Stimulated activated CD4-positive, alpha-beta T cell treated with anti-CD3 and anti-CD28 coated beads, Interleukin-15, amount 100 ng/mL, for 48 hours (primary cell): ENCODE results near the gene PROM1.

Experiments
- DNase-seq, 2 donors: peaks; one replicate each; pipeline ENCODE4 v3.0.0-alpha.2; 2020; ENCODE audit warnings: low read depth in 2 of 2

The PROM1 gene

DNA sequence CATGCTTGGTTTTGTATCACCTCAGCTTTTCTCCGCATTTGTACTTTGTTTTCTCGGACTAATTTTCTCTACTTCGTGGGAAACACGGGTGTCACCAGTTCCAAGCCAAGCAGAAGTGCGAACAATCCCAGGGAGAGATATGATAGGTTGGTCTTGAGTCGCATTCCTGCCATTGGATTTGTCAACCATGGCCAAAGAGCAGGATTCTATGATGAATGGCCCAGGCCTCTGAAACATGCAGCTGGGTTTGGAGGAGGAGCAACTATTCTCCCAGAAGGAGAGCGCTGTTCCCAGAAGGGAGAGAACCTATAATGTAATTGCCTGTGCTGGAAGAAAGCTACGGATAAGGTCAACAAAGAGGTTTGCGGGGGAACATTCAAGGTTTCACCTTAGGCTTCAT is 135.0 kb downstream of the PROM1 start:
- DNase-seq: no peak

GRCh38 chr4:15947684-15948083 is 136.1 kb downstream of the PROM1 start:
- DNase-seq: no peak

DNA sequence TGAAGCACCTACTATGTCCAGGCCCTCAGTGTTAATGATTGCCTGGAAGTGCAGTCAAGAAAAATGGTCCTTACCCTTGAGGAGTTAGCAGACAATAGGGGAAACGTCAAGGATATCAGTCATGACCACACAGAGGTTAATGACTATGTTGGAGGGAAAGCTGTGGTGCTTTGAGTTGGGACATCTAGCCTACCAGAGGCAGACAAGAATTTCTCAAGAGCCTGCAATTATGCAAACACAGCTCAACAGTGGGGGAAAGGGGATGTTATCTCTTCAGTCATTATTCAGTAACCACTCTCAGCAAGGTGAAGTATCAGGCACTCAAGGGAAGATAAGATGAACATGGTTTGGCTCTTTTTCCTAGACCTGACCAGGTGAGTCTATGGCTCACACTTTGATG is 138.3 kb downstream of the PROM1 start:
- DNase-seq: no peak

- DNase-seq: no peak
Measured at GRCh38 chr4:15944895-15945294, 138.9 kb downstream of the PROM1 start.

GRCh38 chr4:15942283-15942682 is 141.5 kb downstream of the PROM1 start:
- no peak for DNase-seq

DNA sequence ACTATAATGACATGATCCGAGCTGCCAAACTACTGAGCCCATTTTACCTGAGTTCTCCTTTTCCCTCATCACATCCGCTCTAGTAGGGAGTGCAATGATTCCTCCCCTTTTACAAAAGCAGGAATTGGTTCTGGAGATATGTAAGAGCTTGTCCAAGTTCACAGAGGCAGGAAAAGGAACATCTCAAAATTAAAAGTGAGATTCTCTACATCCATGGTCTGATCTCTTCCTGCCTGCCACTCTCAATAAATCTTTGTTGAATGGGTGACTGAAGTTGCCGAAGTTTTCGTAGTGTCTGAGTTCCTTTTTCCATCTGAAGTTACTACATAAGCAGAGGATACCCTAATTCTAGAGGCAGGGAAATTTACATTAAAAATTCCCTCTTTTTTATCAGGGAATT is 145.2 kb downstream of the PROM1 start, which contains the start of gene FGFBP1:
Gene FGFBP1, minus strand, starts transcription at position 101 of the 400 bp plus-strand sequence. CDS start 2,108 bp downstream, outside the sequence.
- no peak for DNase-seq

GRCh38 chr4:15938182-15938581 is 145.6 kb downstream of the PROM1 start:
- no peak for DNase-seq

DNA sequence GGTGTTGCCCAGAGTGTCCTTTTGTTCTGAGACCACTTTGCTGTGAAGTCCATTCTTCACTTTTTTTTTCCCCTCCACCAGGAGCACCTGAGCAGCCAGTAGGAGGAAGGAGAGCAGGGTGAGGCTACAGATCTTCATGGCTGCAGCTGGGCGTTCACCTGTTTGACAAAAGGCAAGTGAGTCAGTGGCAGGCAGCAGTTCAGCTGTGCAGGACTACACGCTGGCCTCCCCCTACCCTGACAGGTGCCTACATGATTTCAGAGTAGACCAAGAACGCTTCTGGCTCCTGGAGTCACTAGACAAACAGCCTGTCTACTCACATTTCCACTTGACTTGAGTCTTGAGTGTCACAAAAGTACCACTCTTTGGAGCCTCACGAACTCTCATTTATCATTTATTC is 147.3 kb downstream of the PROM1 start:
- DNase-seq: no peak

DNA sequence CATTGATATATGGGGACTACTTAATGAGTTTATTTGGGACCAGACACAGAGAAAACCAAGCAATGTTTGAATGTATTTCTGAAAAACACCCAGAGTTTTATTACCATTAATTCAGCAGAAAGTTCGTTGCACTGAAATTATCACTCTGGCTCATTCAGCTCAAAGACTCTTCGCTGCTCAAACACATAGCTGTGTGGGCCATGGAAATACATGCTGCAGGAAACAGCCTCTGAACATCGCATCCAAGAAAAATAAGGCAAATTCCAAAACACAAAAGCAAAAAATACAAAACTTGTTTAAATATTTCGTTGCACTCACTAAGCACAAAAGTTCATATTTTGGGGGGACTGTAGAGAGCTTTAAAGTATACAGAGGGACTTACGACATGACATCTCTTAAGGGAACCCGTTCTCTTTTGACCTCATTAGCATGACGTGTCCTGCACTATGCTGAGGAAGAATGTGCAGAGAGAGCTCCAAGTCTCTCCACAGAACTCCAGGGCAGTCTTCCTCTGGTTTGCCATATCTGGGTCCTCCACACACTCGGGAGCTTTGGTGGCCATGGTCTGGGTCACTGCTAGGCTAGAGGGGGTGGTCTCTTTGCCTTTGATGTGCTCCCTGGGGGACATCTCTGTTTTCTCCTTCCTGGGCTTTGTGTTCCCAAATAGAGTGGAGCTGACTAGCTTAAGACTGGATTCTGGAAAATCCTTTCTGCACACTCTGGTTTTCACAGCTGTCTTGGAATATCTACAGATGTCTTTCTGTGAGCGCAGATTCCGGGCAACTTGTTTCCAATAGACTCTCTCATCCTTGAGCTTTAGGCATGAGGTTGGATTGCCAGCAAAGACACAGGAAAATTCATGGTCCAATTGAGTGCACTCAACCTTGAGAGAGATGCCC is 148.1 kb downstream of the PROM1 start:
- no peak for DNase-seq

GRCh38 chr4:15934259-15934658 is 149.6 kb downstream of the PROM1 start:
- DNase-seq: no peak

DNA sequence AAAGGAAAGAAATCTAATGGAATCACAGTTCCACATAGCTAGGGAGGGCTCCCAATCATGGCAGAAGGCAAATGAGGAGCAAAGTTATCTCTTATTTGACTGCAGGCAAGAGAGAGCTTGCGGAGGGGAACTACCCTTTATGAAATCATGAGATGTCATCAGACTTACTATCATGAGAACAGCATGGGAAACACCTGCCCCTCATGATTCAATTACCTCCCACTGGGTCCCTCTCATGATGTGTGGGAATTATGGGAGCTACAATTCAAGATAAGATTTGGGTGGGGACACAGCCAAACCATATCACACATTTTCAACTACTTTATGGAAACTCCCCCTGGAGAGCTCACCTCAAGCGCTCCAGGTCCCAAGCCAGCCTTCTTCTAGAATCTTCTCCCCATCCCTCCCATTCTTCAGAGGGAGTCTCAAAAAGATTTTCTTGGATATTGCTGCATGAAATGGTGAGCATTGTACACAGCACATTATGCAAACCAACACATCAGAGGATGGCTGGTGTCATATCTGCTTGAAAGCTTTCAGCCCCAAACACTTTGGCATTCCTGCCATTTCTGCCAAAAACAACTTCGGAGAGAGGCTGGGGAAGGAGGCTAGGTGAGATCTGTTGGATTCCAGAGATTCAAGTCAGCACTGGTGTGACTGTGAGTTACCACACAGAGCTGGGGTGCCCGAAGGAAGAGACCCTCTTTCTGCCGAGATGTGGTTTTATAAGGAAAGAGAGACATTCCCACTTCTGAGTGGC is 152.2 kb downstream of the PROM1 start:
- DNase-seq: no peak

GRCh38 chr4:15930314-15930713 is 153.5 kb downstream of the PROM1 start:
- DNase-seq: no peak

DNA sequence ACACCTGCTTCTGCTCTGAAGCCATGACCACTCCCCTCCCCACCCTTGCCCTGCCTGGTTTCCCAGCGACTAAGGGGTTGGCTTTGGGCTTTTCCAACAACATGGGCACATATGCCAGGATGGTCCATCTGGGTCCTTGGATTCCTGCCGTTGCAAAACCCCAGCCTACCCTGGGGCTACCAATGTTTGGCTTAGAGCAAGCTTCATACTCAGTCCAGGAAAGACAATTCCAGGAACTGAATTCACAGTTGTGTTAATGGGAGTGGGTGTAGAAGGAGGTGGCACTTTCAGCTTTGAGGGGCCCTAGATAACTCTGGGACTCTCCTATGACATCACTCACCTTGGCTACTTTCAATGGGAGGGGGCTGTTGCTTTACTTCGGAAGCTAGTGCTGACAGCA is 154.3 kb downstream of the PROM1 start:
- DNase-seq: no peak

DNA sequence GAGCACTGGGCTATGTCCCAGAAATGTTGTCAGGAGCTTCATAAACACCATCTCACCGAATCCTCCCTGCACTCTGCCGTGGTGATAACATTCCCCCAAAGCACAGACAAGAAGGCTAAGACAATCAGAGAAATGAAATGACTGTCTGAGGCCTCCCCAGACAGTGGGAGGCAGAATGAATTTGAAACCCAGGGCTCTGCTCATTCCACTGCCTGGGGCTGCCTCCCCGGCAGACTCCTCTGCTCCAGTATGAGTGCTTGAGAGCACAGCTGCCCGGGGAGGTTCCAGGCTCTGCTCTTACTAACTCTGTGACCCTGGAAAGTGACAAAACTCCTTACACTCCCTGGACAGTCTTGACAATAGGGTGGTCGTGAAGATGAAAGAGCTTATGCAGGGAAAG is 154.9 kb downstream of the PROM1 start:
- no peak for DNase-seq

DNA sequence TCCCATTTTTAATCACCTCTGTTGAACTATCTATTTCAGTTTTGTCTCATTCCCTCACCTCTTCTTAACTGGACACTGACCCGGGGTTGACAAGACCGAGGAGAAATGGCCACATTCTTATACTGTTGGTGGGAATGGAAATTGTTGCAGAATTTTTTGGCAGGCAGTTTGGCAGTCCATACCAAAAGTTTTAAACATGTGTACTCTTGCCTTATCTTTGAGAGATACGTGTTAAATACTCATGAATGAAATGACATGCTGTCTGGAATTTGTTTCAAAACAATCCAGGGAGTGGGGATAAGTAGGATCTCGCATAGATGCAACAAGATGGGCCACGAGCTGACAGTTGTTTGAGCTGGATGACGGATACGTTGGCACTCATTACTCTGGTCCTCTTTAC is 157.3 kb downstream of the PROM1 start:
- no peak for DNase-seq

DNA sequence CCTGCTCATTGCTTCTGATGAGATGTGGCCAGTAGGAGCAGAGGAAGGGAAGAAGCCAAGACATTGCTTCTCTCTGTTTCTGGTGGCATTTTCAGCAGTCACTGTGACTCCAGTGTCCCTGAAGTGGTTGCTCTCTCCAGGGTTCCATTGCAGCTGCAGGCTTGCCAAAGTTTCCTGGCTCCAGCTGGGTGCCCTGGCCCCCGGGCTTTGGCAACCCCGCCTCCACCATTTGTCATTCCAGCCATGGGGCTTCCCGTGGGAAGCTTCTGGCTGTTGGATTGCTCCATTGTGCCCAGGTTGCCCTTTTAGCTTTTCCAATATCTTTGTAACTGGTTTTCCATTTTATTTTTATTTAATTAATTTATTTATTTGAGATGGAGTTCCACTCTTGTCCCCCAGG is 158.0 kb downstream of the PROM1 start:
- DNase-seq: no peak

- no peak for DNase-seq
Measured at GRCh38 chr4:15921592-15921932, 162.3 kb downstream of the PROM1 start.

DNA sequence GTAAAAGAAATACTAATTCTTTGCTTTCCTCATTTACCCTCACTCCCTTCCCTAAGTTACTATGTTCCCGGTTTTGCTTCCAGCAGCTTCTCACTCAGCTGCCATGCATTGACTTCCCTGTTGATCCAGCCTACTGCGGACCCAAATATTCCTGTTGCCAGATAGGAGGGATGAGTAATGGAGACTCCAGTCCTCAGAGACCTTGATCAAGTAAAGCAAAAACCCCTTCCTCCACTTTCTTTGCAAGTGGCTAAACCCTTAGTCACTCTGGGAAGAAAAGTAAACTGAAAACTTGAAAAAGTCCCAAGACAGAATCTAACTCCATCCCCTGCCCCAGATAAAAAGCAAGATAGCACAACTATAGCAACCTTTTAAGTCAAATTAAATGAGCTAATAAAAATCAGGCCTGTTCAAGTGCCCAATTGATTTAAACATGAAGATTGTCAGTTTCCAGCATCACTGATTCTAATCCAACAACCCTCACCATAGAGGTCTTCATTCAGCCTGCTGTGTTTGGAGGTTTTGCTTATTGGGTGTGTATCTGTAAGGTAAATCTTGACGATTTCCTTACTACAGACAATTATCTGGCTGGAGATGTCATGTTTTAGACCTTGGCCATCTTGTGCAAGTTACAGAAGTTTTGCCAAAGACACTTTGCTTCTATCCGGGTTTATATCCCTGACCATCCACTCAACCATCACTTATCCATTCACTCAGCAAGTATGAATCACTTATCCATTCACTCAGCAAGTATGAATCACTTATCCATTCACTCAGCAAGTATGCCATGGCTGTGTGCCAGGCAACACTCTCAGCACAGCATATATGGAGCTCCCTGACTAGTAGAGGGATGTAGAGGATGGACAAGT is 162.9 kb downstream of the PROM1 start:
- DNase-seq: no peak

DNA sequence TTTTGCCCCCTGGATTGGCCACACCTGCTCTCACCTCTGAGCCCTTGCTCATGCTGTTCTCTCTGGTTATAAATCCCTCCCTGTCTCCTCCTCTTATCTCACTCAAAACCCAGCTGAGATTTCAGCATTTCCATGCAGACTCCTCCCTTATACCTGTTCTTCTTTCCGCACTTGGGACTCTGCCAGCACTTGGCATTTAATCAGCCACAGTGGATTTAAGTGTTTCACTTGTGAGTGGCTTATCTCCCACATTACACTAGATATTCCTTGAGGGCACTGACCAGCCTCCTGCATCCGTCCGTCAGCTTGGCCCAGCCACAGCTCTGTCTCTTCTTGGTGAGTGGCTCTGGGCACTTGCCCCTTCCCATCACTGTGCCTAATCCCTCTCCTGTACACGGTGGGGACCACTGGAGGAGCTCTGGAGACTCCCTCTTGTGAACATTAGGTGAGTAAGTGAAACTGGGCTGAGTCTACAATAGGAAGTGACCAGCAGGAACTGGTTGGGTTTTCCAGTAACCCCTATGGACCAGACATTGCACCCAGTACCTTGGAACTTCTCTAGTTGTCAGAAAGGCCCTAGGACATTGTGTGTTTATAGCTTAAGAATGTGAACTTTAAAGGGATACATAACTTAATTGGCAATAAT is 165.2 kb downstream of the PROM1 start:
- DNase-seq: no peak
